MM.1S (cell line): ENCODE measurements around the gene PRKCA.

Experiments used
- EZH2 ChIP-seq: fragments of 300-600 bp; sonication (generic); optimal IDR thresholded peaks from 2 replicates; pipeline ENCODE3; 2017; ENCODE audit warnings: low read depth, mild to moderate bottlenecking, antibody characterized with exemption, low read length, mixed read lengths
- EZH2phosphoT487 ChIP-seq: fragments of 300-600 bp; sonication (generic); IDR thresholded peaks from 2 replicates; pipeline ENCODE4 v1.6.1; 2018; ENCODE audit warnings: antibody characterized with exemption, low read length
- TF ChIP-seq, protein P1 (sequence below): fragments of 300-600 bp; sonication (generic); IDR thresholded peaks from 2 replicates; pipeline ENCODE4 v1.5.1; 2016; ENCODE audit warnings: antibody characterized with exemption, low read length, mixed read lengths

- TF ChIP-seq, protein P1, sequence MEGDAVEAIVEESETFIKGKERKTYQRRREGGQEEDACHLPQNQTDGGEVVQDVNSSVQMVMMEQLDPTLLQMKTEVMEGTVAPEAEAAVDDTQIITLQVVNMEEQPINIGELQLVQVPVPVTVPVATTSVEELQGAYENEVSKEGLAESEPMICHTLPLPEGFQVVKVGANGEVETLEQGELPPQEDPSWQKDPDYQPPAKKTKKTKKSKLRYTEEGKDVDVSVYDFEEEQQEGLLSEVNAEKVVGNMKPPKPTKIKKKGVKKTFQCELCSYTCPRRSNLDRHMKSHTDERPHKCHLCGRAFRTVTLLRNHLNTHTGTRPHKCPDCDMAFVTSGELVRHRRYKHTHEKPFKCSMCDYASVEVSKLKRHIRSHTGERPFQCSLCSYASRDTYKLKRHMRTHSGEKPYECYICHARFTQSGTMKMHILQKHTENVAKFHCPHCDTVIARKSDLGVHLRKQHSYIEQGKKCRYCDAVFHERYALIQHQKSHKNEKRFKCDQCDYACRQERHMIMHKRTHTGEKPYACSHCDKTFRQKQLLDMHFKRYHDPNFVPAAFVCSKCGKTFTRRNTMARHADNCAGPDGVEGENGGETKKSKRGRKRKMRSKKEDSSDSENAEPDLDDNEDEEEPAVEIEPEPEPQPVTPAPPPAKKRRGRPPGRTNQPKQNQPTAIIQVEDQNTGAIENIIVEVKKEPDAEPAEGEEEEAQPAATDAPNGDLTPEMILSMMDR, result no peak
- TF ChIP-seq EZH2 (no peak), EZH2phosphoT487 (no peak)
Observed at GRCh38 chr17:66498580-66498979, 196.2 kb downstream of the PRKCA start.
